HG03108 (cell line): ENCODE results near the gene HYAL1.
A peak's percentile ranks its signal among the peaks of the same experiment; 100 is the strongest.

ENCODE experiments used
- ATAC-seq: cut with Tn5 transposase; IDR thresholded peaks from one replicate; pipeline ENCODE4 v1.9.1; 2021; ENCODE audit warnings: moderate library complexity; ENCODE audit not compliant: unreplicated experiment

Gene HYAL1, protein sequence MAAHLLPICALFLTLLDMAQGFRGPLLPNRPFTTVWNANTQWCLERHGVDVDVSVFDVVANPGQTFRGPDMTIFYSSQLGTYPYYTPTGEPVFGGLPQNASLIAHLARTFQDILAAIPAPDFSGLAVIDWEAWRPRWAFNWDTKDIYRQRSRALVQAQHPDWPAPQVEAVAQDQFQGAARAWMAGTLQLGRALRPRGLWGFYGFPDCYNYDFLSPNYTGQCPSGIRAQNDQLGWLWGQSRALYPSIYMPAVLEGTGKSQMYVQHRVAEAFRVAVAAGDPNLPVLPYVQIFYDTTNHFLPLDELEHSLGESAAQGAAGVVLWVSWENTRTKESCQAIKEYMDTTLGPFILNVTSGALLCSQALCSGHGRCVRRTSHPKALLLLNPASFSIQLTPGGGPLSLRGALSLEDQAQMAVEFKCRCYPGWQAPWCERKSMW

GRCh38 chr3:50303013-50303815 is at the start of gene HYAL1:
Gene HYAL1, minus strand, starts transcription at chr3:50303574. Its CDS starts 618 bp downstream, at chr3:50302956.
- no peak for ATAC-seq

GRCh38 chr3:50352781-50353180 is 49.4 kb upstream of the HYAL1 start:
- ATAC-seq = no peak

DNA sequence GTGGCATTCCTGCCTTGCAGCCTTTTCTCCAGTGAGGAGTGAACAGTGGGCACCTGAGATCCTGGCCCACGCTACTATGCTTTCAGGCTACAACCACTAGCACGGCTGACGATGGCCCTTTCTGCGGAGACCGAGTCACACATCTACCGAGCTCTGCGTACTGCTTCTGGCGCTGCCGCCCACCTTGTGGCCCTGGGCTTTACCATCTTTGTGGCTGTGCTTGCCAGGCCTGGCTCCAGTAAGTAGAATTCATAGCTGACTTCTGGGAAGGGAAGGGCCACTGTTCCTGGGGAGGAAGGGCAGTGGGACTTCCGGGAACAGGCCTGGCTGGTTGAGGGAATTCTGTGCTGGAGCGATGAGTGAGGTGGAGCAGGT is 47.9 kb upstream of the HYAL1 start:
- no peak for ATAC-seq

GRCh38 chr3:50350527-50351322 is 47.4 kb upstream of the HYAL1 start, which contains the start of the genes CYB561D2 and NPRL2:
Gene CYB561D2, plus strand, starts transcription at chr3:50350862. Its CDS starts 572 bp downstream, at chr3:50351434.
Gene NPRL2, minus strand, starts transcription at chr3:50350775. Its CDS starts 123 bp downstream, at chr3:50350652.
- peak; percentile 86 for ATAC-seq

DNA sequence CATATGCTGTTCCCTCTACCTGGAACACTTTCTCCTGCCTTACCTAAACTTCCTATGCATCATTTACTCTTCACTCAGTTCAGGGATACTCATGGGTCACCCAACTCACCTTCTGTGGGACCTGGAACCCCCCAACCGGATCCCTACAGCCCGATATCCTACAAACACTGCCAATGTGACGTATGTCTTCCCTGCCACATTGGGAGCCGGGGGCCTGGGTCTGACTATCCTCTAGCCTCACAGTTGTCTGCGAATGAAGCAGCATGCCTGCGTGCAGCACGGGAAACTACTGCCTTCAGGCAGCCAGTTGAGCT is 46.8 kb upstream of the HYAL1 start:
- ATAC-seq = no peak

DNA sequence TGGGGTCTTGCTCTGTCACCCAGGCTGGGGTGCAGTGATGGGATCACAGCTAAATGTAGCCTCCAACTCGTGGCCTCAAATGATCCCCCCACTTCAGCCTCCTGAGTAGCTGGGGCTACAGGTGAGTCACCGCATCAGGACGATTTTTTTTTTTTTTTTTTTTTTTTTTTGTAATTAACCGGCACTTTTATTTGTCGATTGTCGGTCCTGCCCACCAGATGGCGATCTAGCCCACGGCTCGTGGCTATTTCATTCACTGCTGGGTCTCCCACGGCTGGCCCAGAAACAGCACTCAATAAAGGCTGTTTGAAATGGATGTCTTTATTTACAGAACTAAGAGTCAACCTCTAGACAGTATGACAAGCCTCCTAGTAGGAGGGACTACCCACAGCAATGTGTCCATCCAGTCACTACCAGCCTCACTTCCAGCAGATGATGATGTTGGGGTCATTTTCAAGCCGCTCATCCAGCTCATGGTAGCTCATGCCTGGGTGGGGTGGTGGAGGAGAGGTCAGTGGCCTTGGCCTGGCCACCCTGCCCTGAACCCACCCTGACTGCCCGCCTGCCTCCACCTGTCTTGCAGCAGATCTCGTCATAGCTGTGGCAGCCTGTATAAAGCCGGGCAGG is 43.9 kb upstream of the HYAL1 start:
- no peak for ATAC-seq

GRCh38 chr3:50345586-50346234 is 42.3 kb upstream of the HYAL1 start, which contains the start of gene ZMYND10:
Gene ZMYND10, minus strand, starts transcription at chr3:50345732. Its CDS starts 153 bp downstream, at chr3:50345579.
- no peak for ATAC-seq

- no peak for ATAC-seq
Measured at GRCh38 chr3:50345008-50345407, 41.6 kb upstream of the HYAL1 start.

DNA sequence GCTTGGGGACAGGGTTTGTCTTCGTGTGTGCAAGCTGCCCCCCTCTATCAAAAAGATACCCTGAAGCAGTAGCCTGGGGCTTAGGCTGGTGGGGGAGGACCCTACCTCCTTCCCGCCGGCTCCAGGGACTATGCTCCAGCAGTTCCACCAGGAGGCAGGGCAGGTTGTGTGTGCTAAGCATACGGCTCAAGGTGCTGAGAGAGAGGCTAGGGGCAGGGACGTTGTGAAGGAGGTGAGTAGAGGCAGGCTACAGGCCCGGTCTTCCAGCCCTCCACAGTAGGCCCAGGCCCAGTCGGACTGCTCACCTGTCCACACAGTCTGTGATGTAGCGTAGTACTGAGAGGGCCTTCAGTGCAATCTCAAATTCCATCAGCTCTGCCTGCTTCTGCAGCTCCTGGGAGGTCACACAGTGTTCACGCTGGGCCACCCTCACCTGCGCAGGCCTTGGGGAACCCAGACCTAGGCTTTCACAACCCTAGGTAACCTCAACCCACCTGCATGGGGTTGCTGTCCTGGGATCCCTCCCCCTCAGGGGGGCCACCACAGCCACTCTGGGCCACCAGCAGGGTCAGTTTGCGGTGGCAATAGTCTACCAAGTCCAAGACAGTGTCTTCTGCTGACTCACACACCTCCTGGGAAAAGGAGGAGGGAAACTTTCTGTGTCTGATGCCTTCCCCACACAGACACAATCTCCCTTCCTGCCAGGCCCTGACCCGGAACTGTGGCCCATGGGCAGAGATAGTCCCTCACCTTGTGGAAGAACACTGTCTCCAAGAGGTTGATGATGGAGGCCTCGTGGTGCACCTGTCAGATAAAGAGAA is 39.6 kb upstream of the HYAL1 start:
- no peak for ATAC-seq

- ATAC-seq = no peak
Measured at GRCh38 chr3:50341996-50342650, 38.7 kb upstream of the HYAL1 start.

GRCh38 chr3:50341537-50341936 is 38.2 kb upstream of the HYAL1 start:
- no peak for ATAC-seq

DNA sequence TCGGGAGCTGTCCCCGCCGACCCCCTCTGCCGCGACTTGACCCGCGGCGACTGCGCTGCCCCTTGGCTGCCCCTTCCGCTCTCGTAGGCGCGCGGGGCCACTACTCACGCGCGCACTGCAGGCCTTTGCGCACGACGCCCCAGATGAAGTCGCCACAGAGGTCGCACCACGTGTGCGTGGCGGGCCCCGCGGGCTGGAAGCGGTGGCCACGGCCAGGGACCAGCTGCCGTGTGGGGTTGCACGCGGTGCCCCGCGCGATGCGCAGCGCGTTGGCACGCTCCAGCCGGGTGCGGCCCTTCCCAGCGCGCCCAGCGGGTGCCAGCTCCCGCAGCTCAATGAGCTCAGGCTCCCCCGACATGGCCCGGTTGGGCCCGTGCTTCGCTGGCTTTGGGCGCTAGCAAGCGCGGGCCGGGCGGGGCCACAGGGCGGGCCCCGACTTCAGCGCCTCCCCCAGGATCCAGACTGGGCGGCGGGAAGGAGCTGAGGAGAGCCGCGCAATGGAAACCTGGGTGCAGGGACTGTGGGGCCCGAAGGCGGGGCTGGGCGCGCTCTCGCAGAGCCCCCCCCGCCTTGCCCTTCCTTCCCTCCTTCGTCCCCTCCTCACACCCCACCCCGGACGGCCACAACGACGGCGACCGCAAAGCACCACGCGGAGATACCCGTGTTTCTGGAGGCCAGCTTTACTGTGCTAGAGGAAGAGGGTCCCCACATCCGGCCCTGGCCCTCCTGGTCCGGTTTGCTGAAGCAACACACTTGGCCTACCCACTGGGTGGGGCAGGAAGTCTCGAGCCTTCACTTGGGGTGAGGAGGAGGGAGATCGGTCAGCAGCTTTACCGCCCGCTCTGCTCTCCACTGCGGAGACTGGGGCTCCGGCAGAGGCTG is 37.3 kb upstream of the HYAL1 start, which contains the start of gene RASSF1:
Gene RASSF1, minus strand, starts transcription at position 389 of the 882 bp plus-strand sequence. Its CDS starts 31 bp downstream, at position 358.
- ATAC-seq = peak; percentile 19

DNA sequence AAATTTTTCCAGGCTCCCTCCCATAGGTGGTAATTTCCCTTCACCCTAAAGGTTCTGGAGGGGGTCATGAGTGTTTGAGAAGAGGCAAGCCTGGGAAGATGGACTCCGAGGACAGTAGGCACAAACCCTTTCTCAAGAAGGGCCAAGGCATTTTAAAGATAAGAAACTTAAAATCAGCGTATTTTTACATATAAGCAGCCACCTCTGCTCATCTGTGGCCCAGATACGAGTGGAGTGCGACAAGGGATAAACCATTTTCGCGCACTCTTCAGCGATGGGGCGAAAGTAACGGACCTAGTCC is 36.7 kb upstream of the HYAL1 start:
- ATAC-seq = no peak

- ATAC-seq = no peak
Measured at GRCh38 chr3:50339485-50340146, 36.2 kb upstream of the HYAL1 start.

- ATAC-seq = no peak
Measured at GRCh38 chr3:50338965-50339364, 35.6 kb upstream of the HYAL1 start.

DNA sequence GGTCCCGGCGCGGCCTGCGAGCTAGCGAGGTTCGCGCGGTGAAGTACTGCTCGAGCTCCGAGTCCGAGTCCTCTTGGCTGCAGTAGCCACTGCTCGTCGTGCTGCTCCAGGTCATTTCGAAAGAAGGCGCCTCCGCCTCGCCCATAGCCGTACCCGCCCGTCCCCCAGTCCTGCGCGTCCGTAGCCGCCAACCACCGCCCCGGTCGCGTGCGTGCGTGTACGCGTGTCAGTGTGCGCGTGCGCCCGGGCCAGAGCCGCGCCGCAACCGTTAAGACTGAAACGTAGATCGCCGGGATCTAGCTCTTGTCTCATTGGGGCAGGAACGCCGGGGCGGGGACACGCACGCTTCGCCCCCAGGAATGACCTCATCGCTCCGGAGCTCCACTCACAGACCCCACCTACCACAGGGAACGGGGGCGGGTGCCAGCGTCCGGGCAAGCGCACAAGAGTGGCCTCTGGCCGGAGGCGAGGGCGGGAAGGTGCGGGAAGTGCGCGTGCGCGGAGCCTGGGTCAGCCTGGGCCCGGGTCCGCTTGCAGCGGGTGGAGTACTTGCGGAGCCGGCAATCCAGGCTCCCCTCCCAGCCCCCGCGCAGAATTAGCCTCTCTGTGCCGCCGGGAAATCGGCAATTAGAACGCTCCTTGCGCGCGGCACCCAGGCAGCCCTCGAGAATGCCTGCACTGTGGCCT is 33.9 kb upstream of the HYAL1 start:
- ATAC-seq = peak; percentile 75
